GM18520 (cell line): Measurements from ENCODE around the gene TMEM183A.

Source experiments
- ATAC-seq: cut with Tn5 transposase; IDR thresholded peaks from one replicate; pipeline ENCODE4 v1.9.1; 2021; ENCODE audit not compliant: unreplicated experiment

TMEM183A gene

GRCh38 chr1:203028067-203028783 is 21.1 kb downstream of the TMEM183A start:
- ATAC-seq, result no peak

GRCh38 chr1:203028784-203029553 is 21.8 kb downstream of the TMEM183A start:
- ATAC-seq, result no peak

GRCh38 chr1:203031467-203031866 is 24.3 kb downstream of the TMEM183A start:
- no peak for ATAC-seq

- ATAC-seq, result no peak
Measured at GRCh38 chr1:203033287-203033686, 26.1 kb downstream of the TMEM183A start.

- ATAC-seq, result no peak
Measured at GRCh38 chr1:203033917-203034316, 26.7 kb downstream of the TMEM183A start.

GRCh38 chr1:203034422-203035110 is 27.4 kb downstream of the TMEM183A start:
- no peak for ATAC-seq

- ATAC-seq, result no peak
Measured at GRCh38 chr1:203035111-203036000, 28.2 kb downstream of the TMEM183A start.

- ATAC-seq, result no peak
Measured at GRCh38 chr1:203036135-203036534, 29.0 kb downstream of the TMEM183A start.

- ATAC-seq, result no peak
Measured at GRCh38 chr1:203036537-203036936, 29.4 kb downstream of the TMEM183A start.

GRCh38 chr1:203037509-203038190 is 30.5 kb downstream of the TMEM183A start:
- ATAC-seq, result no peak

GRCh38 chr1:203038217-203038741 is 31.1 kb downstream of the TMEM183A start:
- ATAC-seq, result no peak

- ATAC-seq, result no peak
Measured at GRCh38 chr1:203038891-203039608, 31.9 kb downstream of the TMEM183A start.

GRCh38 chr1:203039609-203040512 is 32.7 kb downstream of the TMEM183A start:
- no peak for ATAC-seq

GRCh38 chr1:203040513-203041275 is 33.5 kb downstream of the TMEM183A start:
- no peak for ATAC-seq

- ATAC-seq, result no peak
Measured at GRCh38 chr1:203041351-203041932, 34.3 kb downstream of the TMEM183A start.

GRCh38 chr1:203043830-203044545 is 36.8 kb downstream of the TMEM183A start:
- no peak for ATAC-seq
